ENCODE data around the gene DOC2A.
A peak's percentile ranks its signal among the peaks of the same experiment; 100 is the strongest.
"Not testable (repeated sequence)": the region's sequence is repeated elsewhere in the genome, so short reads cannot be mapped to it uniquely, and the experiment has no call there.

Gene DOC2A

DNA sequence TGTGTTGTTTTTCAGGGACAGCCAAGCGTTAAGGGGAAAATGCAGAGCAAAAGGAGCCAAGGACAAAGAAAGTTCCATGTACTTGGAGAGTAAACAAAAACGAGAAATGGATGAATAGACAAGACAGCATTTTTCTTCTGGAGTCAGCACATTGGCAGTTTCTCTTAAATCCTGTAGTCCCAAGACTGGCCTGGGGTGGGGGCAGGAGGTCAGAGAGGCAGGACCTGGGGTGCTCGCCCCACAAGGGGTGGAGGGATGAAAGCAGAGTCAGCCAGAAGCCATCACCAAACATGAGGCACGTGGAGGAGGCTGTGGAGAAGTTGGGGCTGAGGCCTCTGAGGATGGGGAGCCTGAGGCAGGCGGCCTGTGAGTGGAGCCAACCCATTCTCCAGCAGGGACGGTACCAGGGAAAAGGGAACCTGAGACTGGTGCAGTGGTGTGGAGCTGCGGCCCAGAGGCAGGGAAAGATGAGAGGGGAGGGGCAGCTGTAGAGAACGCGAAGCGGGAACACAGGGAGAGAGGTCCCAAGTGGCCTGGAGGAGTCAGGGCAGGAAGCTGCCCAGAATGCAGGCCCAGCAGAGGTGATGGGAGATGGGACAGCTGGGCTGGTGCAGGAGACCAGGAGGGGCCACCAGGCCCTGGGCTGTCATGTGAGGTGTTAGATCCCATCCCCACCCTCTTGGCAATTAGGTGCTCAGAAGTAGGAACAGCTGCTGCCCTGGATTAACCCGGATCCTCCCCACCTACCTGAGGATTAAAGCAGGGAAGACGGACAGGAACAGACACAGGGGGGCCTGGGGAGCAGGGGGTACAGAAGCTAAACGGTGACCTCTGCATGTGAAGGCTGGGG is 17.0 kb upstream of the DOC2A start:
- no peak for DNase-seq

DNA sequence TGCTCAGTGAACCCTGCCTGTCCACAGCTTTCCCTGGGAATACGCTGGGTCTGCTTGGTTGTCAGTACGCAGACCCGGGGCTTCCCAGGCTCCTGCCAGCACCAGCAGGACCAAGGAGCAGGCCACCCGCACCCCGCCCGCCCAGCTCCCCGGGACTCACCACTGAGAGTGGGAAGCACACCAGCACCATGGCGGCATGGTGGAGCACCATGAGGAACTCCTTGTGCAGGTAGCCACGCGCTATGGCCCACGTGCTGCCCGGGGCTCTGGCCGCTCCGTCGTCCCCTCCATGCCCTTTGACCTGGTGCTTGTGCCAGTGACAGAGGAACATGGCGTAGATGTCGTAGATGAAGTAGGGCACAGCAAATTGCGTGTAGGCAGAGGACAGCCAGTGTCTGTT is 15.6 kb upstream of the DOC2A start:
- no peak for DNase-seq

DNA sequence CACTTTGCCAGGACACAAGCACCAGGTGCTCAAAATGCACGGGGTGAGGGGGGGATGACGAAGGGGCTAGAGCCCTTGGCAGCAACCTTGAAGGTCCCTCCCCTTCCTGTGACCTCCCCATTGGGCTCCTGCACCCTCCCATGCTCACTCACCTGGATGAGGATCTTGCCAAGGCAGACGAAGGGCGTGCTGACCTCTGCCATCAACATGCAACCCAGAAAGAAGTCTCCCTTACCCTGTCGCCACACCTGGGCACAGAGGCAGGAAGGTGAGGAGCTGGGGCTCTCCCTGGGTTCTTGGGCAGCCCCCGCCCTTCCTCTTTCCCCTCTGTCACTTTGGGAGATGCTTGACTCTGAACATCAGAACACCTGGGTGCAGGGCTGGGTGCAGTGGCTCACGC is 14.7 kb upstream of the DOC2A start:
- DNase-seq, result no peak

DNA sequence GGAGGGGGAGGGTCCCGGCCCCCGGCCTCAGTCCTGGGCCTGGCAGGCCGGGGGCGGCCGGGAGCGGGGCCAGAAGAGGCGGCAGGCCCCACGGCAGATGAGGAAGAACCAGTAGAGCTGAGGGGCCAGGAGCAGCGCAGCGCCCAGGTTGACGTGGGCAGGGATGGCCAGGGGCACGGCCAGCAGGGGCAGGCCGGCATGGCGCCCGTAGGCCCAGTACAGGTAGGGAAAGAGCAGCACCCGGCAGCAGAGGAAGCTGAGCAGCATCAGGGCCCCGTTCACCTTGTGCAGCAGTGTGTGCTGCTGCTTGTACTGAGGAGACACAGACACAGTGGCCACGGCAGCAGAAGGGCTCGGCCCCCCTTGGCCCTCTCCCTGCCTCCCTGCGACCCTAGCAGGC is 14.3 kb upstream of the DOC2A start:
- DNase-seq, result no peak

DNA sequence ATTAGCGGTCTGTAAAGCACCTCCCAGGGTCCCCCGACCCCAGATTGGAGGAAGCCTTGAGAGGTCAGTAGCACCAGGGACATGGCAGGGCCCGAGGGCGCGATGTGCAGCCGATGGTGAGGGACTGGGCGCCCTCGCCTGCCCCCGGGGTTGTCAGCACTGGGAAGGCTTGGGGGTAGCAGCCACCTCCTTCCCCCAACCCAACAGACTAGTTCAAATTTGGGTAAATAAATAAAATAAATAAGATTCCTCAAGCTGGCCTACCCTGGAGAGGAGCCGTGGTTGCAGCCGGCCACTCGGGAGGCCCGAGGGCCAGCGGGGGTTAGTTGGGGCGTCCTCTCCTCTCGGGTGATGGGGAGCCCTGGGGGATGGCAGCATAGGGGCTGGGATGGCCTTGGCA is 13.6 kb upstream of the DOC2A start:
- DNase-seq, result no peak

DNA sequence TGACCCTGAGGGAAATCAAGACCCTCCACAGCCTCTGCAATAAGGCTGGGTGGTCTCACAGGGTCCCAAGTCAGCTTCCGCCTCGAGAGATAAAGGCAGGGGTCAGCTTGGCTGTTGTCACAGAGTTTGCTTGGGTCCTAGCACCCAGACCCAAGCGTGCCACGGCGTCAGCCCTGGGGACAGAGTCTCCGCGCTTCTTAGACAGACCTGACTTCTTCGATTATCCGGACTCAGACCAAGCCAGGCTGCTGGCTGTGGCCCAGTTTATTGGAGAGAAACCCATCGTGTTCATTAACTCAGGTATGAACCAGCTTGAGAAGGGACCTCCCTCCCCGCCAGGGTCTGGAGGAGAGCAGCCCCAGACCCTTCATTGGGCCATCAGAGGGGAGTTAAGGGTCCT is 12.8 kb upstream of the DOC2A start:
- no peak for DNase-seq

DNA sequence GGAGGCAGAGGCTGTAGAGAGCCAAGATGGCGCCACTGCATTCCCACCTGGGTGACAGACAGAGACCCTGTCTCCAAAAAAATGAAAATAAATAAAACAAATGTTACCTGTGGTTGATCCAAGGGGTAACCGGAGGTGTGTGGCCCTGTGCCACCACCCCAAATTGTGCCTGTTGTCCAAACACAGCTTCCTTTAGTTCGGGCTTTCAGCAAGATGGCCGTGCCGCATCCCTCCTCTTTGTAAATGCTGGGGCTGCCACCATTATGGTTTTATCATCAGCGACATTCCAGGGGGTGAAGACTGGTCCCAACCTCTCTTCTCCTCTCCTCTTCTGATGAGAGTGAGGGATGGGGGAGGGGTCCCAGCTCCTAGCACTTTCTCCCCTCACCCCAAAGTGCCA is 12.1 kb upstream of the DOC2A start, which contains the start of gene C16orf92:
TSS of gene C16orf92 (plus strand) at position 312 of the 400 bp plus-strand sequence. CDS start 143 bp downstream, outside the sequence.
- DNase-seq, result no peak

DNA sequence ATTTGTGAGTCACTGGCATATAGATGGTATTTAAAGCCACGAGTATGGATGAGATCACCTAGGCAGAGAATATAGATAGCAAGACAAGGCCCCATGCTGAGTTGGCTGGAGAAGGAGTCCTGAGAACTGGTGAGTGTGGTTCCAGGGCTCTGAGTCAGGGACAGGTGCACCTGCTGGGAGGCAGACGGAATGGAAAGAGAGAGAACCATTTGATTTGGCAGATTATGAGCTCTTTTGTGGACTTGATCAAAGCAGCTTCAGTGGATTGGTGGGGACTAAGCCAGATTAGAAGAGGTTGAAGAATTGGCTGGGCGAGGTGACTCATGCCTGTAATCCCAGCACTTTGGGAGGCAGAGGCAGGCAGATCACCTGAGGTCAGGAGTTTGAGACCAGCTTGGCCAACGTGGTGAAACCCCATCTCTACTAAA is 7.9 kb upstream of the DOC2A start:
- peak; percentile 49 for DNase-seq

DNA sequence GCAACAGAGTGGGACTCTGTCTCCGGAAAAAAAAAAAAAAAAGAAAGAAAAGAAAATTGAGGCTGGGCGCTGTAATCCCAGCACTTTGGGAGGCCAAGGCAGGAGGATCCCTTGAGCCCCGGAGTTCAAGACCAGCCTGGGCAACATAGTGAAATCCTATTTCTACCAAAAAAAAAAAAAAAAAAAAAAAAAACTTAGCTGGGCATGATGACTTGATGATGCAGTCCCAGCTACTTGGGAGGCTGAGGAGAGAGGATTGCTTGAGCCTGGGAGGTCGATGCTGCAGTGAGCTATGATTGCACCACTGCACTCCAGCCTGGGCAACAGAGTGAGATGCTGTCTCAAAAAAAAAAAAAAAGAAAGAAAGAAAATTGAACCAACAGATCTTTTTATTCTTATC is 7.1 kb upstream of the DOC2A start:
- DNase-seq, result not testable (repeated sequence)

DNA sequence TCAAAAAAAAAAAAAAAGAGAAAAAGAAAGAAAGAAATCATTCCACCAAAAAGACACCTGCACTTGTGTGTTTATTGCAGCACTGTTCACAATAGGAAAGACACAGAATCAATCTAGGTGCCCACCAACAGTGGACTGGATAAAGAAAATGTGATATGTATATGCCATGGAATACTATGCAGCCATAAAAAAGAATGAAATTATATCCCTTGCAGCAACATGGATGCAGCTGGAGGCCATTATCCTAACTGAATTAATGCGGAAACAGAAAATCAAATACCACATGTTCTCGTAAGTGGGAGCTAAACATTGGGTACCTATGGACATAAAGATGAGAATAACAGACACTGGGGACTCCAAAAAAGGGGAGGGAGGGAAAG is 6.4 kb upstream of the DOC2A start:
- DNase-seq, result no peak

DNA sequence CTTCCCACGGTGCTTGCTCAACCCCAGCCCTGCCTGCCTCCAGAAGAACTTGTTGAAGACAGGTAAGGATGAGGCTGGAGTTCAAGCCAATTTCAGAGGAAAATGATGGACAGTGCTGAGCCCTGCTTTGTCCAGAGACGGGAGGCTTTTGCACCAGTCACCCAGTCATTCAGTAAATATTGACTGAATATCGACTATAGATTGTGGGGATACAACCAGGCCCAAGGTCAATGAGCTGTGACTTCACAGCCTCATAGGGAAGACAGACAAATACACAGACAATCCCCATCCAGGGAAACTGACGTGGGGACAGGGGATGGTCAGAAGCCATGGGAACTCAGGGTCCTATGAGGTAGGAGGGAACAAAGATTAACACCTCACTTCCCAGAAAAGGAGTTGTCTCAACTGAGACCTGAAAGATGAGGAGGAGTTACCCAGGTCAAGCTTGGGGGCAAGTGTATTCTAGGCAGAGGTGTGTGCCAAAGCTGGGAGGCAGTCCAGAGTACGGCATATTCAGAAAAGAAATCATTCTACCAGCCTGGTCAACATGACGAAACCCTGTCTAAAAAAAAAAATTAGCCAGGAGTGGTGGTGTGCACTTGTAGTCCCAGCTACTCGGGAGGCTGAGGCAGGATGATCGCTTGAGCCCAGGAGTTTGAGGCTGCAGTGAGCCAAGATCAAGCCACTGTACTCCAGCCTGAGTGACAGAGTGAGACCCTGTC is 5.9 kb upstream of the DOC2A start:
- DNase-seq, result no peak

DNA sequence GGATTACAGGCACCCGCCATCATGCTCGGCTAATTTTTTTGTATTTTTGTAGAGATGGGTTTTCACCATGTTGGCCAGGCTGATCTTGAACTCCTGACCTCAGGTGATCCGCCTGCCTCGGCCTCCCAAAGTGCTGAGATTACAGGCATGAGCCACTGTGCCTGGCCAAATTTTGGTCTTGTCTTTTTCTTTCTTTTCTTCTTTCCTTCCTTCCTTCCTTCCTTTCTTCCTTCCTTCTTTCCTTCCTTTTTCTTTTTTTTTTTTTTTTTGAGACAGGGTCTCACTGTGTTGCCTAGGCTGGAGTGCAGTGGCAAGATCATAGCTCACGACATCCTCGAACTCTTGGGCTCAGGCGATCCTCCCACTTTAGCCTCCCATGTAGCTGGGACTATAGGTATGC is 4.6 kb upstream of the DOC2A start:
- DNase-seq, result not testable (repeated sequence)

DNA sequence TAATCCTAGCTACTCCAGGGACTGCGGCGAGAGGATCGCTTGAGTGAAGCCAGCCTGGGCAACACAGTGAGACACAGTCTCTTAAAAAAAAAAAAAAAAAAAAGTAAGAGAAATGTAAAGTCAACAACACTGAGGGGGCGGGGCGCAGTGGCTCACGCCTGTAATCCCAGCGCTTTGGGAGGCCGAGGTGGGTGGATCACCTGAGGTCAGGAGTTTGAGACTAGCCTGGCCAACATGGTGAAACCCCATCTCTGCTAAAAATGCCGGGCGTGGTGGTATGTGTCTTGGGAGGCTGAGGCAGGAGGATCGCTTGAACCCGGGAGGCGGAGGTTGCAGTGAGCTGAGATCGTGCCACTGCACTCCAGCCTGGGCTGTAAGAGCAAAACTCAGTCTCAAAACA is 1.8 kb upstream of the DOC2A start:
- not testable (repeated sequence) for DNase-seq

DNA sequence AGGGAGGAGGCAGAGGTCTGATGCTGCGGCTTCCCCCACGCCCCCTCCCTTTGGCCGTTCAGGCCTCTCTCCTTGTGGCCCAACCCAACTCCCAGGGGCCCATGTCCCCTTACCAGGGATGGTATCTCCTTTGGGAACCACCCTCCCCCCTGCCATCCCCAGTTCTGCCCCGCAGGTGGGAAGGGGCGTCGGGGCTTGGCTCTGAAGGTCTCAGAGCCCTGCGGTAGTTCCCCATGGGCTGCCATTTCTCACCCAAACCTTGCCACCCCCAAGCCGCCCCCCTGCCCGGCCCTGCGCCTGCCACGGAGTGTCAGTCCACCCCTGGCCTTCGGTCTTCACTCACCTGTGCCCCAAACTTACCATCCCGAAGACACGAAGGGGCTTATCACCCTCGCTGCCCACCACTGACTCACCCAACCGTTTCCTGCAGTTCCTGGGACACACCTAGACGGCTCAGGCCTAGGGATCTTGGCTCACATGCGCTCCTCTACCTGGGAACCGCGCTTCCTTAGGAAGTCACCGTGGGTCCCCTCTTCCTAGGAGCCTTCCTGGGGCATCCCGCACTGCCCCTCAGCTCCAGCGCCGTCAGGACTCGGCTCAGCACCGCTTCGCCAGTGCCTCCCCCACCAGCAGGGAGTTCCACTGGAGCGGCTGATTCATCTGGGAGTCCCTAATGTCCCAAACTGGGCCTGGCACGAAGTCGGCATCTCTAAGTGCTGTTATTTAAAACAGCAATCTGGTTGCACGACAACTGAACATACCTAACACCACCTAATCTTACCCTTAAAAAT is 1.1 kb upstream of the DOC2A start:
- DNase-seq, result no peak

DNA sequence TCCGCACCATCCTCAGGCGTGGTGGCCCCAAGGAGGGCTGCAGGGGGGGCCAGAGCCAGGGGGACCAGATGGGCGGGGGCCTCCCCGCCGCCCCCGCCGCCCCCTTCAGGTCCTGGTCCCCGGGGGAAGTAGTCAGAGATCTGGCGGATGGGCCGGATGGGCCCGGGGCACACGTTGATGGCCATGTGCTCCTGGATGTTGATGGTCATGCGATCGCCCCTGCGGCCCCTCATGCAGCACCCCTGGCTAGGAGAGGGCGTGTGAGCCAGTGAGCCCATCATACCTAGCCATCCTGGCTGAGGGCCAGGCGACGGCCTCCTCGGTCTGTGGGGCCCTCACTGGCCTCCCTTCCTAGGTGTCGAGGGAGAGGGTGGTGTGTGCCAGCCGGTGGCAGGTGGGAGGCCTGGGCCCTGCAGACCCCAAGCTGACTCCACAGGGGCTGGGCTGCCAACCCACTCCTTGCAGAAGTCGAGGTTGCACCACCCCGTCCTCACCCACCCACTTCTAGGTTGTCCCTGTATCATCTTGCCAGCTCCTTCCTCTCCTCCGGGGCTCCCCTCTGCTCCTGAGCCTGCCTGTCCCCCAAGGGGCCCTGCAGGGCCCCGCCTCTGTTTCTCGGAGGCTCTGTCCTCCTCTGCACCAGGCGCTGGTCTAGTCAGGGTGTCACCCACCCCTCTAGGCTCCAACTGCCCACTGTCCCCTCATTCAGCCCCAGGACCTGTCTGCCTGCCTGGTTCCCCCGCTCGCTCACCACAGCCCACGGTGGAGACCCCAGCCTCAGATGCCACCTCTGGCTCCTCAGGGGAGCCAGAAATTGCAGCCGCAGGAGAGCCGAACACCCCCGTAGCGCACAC is 610 bp downstream of the DOC2A start:
- no peak for DNase-seq

DNA sequence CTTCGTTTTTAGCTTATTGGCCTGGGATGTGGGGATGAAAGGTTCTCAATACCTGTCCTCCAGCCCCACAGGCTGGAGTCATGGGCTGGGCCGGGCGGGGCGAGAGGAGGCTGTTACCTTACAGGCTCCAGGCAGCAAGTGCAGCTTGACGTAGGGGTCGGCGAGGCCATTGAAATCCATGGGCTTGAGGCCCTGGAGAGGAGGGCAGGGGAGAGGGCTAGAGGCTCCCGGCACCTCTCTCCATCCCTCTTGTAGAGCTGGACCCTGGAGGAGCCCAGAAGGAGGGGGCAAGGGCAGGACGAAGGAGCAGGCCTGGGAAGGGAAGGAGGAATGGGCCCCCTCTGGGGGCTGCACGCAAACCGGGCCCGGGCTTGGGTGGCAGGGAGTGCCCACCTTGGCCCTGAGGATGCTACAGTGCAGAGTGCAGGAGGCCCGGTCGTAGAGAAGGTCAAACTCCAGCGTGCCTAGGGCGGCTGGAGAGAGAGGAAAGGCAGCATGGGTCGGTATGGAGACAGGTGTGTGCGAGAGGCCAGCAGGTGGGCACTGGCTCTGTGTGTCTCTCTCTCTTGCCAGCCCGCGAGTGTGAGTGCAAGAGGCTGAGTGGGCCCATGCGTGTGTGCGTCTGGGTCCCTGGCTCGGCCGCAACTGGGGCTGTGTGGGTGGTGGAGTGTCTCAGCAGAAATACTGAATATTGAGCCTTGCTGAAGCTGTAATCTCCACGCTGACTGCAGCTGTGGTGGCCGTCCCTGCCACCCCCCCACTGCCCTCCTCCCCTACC is 1.6 kb downstream of the DOC2A start:
- no peak for DNase-seq

DNA sequence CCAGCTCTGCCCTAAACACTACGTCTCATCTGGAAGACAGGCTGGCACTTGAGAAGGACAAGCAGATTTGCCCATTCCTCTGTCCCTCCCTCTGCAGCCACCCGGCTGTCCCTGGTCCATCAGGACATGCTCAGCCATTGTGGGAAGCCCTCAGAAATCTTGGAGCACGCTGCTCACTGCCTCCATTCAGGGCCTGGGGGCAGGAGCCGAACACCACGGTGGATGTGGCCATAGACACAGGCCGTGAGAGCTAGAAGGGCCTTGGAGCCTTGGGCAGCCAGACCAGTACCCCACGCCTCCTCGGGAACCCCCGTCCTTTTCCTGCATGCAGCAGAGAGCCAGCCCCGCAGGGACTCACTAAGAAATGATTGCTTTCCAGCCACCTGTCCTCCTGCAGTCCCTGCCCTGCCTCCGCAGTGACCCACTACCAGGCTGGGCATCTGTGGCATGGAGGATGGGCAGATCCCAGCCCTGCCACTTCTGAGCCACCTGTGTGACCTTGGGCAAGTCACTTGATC is 3.4 kb downstream of the DOC2A start:
- no peak for DNase-seq

DNA sequence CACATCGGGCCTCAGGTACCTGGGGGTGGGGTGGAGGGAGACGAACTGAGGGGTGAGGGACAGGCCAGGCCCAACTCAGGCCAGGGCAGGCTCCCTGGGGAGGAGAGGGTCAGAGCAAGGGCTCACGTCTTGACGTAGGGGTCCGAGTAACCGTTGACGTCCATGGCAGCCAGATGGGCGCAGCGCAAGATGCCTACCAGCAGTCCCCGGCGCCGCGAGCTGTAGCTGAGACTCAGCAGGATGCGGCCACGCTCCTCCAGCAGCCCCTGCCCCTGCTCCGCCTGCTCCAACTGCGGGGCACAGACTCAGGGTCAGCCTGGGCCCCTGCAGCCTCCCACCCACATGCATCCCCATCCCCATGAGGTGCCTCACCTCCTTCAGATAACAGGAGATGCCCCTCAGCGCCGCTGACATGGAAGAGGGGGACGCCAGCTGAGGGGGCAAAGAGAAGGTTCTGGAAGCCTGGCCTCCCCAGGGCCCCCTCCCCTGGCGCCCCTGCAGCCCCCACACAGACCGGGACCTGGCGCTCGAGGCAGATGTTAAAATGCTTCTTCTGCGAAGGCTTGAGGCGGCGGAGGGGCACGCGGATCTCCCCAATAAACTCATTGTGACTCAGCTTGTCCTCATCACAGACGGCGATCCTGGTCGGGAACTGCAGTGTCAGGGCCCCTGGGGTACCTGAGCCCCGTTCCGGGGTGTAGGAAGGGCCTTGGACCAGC is 4.0 kb downstream of the DOC2A start:
- no peak for DNase-seq

DNA sequence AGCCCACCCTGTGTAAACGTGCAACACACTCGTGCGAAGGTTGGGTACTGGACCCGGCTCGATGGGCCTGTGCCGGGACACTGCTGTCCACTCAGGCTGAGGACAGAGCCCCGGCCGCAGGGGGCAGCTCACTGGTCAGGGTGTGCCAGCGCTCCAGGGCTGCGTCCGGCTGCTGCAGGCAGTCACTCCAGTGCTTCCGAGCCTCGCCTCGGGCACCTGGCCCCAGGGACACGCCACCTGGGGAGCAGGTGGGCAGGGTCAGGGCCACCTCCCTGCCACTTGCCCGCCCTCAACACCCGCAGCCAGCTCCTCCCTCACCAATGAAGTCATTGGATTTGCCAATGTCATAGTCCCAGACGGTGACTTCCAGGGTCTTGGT is 4.7 kb downstream of the DOC2A start:
- no peak for DNase-seq

DNA sequence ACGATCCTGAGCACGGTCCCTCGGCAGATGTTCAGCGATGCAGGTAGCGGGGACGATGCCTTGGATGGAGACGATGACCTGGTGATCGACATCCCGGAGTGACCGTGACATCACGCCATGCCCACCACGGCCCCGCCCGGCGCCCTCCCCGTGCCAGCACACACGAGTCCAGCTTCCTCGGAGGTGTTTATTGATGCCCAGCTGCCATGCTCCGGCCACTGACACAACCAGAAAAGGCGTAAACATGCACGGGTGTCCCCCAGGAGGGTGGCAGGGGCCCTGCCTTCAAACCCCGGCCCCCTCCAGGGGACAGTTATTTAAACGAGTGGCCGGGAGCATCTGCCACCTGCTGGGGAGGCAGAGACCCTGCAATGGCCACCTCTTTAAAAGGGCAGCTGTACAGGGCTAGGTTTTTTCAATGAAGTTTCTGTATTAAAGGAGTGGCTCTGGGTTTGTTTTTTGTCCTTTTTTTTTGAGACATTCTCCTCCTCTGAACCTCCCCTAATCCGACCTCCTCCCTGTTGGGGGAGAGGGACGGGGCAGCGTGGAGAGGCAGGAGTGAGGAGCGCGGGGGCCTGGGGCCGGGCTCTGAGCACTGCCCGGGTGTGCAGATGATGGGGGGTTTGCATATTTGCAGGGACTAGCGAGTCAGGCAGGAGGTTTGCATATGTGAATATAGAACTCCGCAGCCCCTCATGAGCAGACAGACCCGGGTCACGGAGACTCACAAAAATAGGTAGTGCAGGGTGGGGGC is 5.3 kb downstream of the DOC2A start:
- peak; percentile 50 for DNase-seq
